ENCODE data around the gene CRPPA. TPM values are rescaled to one million over a fixed set of nuclear protein-coding genes. Genes with fewer than 3 reads are reported as not detected.
A peak's percentile ranks its signal among the peaks of the same experiment; 100 is the strongest.

CRPPA gene
- total RNA-seq, 4 donors from 2014 or later = 0.26 to 1.9 (median 0.85) TPM

DNA sequence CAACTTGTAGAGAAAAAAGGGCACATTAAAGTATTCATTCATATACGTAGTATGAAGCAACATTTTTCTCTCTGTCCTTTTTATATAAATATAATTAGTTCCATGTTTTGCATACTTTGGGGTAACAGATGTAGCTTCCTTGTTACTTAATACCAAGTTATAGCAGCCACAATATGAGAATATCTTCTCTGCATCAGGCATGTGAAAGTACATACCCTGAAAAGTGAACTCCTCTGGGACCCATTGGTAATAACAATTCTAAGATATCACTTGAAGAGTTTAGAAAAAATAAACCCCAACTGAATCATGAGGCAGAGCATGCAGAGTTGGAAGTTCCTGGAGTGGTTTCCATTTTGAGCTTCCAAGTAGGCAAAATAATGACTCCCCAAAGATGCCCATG is 2.4 kb upstream of the CRPPA start:
- Histone ChIP-seq H3K27me3 (no peaks in the 10 kb centered on the region), H3K4me1 (peaks cover 0 to 23% (median 14%) of the 10 kb centered on the region in 3 donors), H3K9me3 (no peaks in the 10 kb centered on the region), H3K36me3 (no peaks in the 10 kb centered on the region), H3K4me3 (no peak overlapping the region), H3K27ac (no peak overlapping the region)
- TF ChIP-seq POLR2A (IDR thresholded peaks at IDR 0.05) = no peak
- TF ChIP-seq, protein P1, sequence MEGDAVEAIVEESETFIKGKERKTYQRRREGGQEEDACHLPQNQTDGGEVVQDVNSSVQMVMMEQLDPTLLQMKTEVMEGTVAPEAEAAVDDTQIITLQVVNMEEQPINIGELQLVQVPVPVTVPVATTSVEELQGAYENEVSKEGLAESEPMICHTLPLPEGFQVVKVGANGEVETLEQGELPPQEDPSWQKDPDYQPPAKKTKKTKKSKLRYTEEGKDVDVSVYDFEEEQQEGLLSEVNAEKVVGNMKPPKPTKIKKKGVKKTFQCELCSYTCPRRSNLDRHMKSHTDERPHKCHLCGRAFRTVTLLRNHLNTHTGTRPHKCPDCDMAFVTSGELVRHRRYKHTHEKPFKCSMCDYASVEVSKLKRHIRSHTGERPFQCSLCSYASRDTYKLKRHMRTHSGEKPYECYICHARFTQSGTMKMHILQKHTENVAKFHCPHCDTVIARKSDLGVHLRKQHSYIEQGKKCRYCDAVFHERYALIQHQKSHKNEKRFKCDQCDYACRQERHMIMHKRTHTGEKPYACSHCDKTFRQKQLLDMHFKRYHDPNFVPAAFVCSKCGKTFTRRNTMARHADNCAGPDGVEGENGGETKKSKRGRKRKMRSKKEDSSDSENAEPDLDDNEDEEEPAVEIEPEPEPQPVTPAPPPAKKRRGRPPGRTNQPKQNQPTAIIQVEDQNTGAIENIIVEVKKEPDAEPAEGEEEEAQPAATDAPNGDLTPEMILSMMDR (IDR thresholded peaks at IDR 0.05) = no peak
- intact Hi-C loops (cut with DNase I) = no loop called here
- WGBS, 2 donors = 42 to 53% methylated on average over 1 of the region's 1 CpG
- DNase-seq = no peak

DNA sequence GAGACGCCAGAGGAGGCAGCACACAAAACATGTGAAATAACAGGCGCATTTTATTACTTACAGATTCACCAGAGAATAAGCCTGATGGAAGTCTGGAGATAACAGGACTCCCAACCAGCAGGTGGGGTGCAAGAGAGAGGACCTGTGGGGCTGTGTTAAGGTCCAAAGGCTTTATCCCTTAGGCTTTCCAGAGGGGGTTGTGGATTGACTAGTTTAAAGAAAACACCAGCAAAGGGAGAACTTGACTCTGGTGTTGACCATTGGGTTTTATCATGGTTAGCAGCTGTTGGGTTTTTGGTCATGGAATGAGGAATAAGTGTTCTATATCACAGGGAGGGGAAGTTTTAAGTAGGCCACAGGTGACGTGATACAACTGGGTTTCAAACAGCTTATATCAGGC is 1.6 kb upstream of the CRPPA start:
- 91 to 92% methylated on average over 1 to 3 of the region's 3 CpGs for WGBS, 2 donors
- H3K4me1 ChIP-seq = peaks cover 0 to 23% (median 14%) of the 10 kb centered on the region in 3 donors
- no peaks in the 10 kb centered on the region for H3K9me3 ChIP-seq
- TF ChIP-seq, protein P1 (IDR thresholded peaks at IDR 0.05) = no peak
- no peak for TF ChIP-seq POLR2A (IDR thresholded peaks at IDR 0.05)
- no peak for DNase-seq
- intact Hi-C loops (cut with DNase I) = no loop called here
- H3K4me3 ChIP-seq = no peak overlapping the region
- H3K36me3 ChIP-seq = no peaks in the 10 kb centered on the region
- H3K27me3 ChIP-seq = no peaks in the 10 kb centered on the region
- peak overlapping the region in 2 of 4 donors; percentile 97 to 98 for H3K27ac ChIP-seq

DNA sequence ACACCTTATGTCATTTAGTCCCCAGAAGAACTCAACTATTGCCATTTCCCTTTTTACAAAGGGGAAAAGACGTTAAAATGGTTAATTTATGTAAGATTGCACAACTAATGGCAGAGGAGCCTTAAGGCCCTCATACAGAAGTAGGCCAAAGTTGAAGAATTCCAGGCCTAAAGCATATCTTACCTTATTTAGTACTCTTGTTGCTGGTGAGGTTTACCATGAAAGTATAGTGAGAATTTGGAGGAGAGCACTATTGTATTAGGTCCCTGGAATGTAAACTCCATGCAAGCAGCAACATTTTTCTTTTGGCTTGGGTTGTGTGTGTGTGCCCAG is 731 bp upstream of the CRPPA start:
- H3K27ac ChIP-seq = peak overlapping the region; percentile 90 to 98 (median 98)
- intact Hi-C loops (cut with DNase I) = no loop called here
- peaks cover 0 to 23% (median 14%) of the 10 kb centered on the region in 3 donors for H3K4me1 ChIP-seq
- no peaks in the 10 kb centered on the region for H3K36me3 ChIP-seq
- no peak for DNase-seq
- TF ChIP-seq, protein P1 (IDR thresholded peaks at IDR 0.05) = no peak
- TF ChIP-seq POLR2A (IDR thresholded peaks at IDR 0.05) = no peak
- H3K27me3 ChIP-seq = no peaks in the 10 kb centered on the region
- 17 to 29% methylated on average over 1 of the region's 1 CpG for WGBS, 2 donors
- no peaks in the 10 kb centered on the region for H3K9me3 ChIP-seq
- peak overlapping the region in 1 of 4 donors; percentile 87 for H3K4me3 ChIP-seq

DNA sequence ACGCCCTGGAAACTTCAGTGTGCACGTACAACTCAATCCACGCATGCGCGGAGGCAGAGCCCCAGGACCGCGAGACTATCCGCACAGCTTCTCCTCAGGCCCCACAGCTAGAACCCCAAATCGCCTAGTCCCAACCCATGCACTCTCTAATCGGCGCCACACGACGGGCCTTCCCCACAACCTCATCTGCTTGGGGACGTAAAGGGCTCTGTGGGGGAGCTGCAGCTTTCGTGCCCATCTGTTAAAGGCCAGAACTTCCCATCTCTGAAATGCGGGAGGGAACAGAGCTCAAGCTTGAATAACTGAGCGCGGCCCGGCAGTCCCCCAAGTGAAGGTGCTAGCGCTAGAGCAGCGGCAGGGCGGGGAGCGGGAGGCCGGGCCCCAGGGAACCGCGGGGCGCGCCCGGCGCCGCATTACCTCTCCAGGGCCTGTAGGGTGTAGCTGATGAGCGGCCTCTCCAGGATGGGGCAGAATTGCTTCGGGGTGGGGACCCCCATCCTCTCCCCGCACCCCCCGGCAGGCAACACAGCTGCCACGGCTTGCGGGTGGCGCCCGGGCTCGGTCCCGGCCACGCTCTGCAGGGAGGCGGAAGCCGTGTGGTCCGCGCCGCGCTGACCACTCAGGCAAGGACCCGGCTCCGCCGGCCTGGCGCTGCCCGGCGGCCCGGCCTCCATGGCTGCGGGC is 547 bp downstream of the CRPPA start:
- DNase-seq = peak; percentile 33
- peak overlapping the region; percentile 59 to 87 (median 72) for H3K4me3 ChIP-seq
- H3K27ac ChIP-seq = peak overlapping the region; percentile 90 to 98 (median 98)
- 0% methylated on average over 2 of the region's 56 CpGs; no CpG with 5 or more reads in 1 of the 2 donors for WGBS, 2 donors
- peaks cover 0 to 23% (median 14%) of the 10 kb centered on the region in 3 donors for H3K4me1 ChIP-seq
- intact Hi-C loops (cut with DNase I) = no loop called here
- TF ChIP-seq, protein P1 (IDR thresholded peaks at IDR 0.05) = peak in 4 of 6 experiments; percentile 24 to 59 (median 48)
- TF ChIP-seq POLR2A (IDR thresholded peaks at IDR 0.05) = peak in 2 of 4 donors; percentile 59 to 81
- no peaks in the 10 kb centered on the region for H3K9me3 ChIP-seq
- no peaks in the 10 kb centered on the region for H3K27me3 ChIP-seq
- H3K36me3 ChIP-seq = no peaks in the 10 kb centered on the region

DNA sequence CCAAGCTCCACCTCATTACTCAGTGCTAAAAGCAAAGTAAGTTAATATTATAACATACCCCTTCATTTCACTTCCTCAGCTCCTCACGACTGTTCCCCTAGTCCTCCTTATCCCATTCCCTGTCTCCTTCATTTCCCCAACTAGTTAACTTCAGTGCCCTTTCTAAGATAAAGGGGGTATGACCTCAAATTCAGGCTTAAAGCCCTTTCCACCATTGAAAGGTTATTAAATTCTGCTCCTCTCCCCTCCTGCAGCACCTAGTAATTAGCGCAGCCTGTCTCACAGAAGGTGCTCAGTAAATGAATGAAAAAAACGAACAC is 1.0 kb downstream of the CRPPA start:
- no peak for TF ChIP-seq POLR2A (IDR thresholded peaks at IDR 0.05)
- TF ChIP-seq, protein P1 (IDR thresholded peaks at IDR 0.05) = no peak
- no peak for DNase-seq
- 1 to 3% methylated on average over 3 of the region's 3 CpGs for WGBS, 2 donors
- Histone ChIP-seq H3K9me3 (no peaks in the 10 kb centered on the region), H3K4me1 (peaks cover 0 to 23% (median 14%) of the 10 kb centered on the region in 3 donors), H3K27ac (peak overlapping the region; percentile 90 to 98 (median 98)), H3K4me3 (peak overlapping the region; percentile 59 to 87 (median 72)), H3K27me3 (no peaks in the 10 kb centered on the region), H3K36me3 (no peaks in the 10 kb centered on the region)
- intact Hi-C loops (cut with DNase I) = no loop called here
